Measurements from ENCODE around the gene FBXO44. TPM values are rescaled to one million over a fixed set of nuclear protein-coding genes. Genes with fewer than 3 reads are reported as not detected.

FBXO44 gene
- total RNA-seq, 1 donor from 2014 or later, result 24.8 TPM

DNA sequence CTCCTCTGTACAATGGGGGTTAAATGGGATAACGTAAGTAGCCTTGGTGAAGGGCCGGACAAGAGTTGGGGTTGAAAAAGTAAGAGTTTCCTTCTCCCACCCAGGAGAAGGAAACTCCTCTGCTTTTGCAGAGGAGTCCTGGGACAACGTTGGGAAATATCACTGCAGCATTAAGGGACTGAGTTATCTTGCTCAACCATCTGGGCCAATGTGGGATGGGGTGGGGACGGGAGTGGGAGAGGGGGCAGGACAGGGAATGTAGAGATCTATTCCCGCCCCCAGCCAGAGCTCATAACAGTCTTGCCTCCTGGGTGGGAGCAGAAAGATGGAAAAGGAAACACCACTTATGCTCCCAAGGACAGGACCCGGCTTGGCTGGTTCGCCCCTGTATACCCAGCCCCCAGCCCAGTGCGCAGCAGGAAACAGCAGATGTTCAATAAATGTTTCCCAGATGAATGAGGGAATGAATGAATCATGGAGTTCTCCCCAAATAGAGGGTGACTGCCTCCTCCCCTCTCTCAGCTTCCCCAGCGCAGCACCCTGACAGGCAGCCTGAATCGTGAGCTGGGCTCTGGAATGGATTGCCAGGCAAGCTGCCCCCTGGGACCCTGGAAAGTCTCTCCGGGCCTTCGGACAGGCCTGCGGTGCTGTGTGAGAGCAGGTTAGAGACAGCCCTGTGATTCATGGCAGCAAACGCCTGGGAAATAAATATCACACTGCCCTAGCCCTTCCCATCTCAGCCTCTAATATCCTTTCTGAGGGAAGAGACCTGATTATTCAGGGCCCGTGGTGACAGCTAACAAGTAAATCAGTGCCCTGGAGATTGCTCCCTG, 25.3 kb upstream of the FBXO44 start:
- H3K9me3 Mint-ChIP-seq, result no peaks in the 10 kb centered on the region
- H3K36me3 Mint-ChIP-seq, result no peaks in the 10 kb centered on the region
- H3K4me1 Mint-ChIP-seq (ENCODE audit: unreplicated experiment), result no peaks in the 10 kb centered on the region
- TF ChIP-seq, protein P1, sequence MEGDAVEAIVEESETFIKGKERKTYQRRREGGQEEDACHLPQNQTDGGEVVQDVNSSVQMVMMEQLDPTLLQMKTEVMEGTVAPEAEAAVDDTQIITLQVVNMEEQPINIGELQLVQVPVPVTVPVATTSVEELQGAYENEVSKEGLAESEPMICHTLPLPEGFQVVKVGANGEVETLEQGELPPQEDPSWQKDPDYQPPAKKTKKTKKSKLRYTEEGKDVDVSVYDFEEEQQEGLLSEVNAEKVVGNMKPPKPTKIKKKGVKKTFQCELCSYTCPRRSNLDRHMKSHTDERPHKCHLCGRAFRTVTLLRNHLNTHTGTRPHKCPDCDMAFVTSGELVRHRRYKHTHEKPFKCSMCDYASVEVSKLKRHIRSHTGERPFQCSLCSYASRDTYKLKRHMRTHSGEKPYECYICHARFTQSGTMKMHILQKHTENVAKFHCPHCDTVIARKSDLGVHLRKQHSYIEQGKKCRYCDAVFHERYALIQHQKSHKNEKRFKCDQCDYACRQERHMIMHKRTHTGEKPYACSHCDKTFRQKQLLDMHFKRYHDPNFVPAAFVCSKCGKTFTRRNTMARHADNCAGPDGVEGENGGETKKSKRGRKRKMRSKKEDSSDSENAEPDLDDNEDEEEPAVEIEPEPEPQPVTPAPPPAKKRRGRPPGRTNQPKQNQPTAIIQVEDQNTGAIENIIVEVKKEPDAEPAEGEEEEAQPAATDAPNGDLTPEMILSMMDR (conservative IDR thresholded peaks at IDR 0.05), result no peak
- peaks cover 26% of the 10 kb centered on the region for H3K27me3 Mint-ChIP-seq
- no peak overlapping the region for H3K4me3 Mint-ChIP-seq
- DNase-seq (ENCODE audit: extremely low spot score, unreplicated experiment), result no peak
- no peak overlapping the region for H3K27ac Mint-ChIP-seq

DNA sequence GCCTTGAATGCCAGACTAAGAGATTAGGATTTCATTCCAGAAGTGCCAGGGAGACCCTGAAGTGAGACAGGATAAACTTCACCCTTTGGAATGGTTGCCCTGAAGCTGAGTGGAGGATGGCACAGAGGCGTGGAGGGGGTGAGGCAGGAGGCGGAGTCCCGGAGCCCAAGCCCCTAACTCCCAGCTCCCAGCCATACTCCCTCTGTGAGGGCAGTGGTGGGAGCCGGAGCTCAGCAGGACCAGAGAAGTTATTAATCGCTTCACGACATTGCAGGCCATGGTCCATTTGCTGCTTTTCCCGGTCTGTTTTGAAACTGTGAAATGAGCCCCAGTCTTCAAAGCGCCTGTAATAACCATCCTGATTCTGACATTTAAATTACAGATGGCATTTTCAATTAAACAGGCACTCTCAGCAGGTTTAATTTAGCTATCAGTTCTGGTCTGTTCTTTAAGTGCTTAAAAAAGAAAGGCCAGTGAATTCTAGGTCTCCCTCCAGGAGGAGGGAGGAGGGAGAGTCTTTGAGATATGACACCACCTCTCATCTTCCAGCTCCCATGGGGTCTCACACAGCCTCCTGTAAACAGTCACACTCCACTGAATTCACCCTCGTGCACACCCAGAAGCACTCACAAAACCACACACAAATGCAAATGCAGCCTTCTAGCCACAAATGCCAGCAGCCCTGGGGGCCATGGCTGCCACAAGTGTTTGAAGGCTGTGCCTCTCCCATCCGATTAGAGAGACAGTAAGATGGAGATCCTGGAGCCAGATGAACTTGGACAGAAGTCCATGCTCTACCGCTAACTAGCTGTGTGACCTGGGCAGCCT, 20.1 kb upstream of the FBXO44 start:
- no peak for DNase-seq (ENCODE audit: extremely low spot score, unreplicated experiment)
- no peak overlapping the region for H3K27ac Mint-ChIP-seq
- H3K27me3 Mint-ChIP-seq, result peaks cover 19% of the 10 kb centered on the region
- no peaks in the 10 kb centered on the region for H3K9me3 Mint-ChIP-seq
- TF ChIP-seq, protein P1 (conservative IDR thresholded peaks at IDR 0.05), result no peak
- no peaks in the 10 kb centered on the region for H3K4me1 Mint-ChIP-seq (ENCODE audit: unreplicated experiment)
- H3K4me3 Mint-ChIP-seq, result no peak overlapping the region
- H3K36me3 Mint-ChIP-seq, result no peaks in the 10 kb centered on the region

DNA sequence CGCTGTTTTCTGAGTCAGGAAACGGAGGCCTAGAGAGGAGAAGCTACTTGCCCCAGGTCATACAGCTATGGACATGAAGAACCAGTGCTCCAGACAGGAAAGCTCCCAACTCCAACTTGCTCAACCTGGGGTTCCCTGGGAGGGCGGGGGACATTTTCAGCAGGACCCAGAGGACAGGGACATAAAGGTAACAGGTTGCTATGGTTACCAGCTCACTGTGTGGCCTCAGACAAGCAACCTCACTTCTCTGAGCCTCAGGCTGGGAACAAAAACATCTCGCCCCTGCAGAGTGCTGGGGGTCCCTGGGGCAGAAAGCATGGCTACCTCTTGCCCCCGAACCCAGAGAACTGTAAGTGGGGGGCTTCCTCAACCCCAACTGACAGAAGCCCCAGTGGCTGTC, 16.6 kb upstream of the FBXO44 start:
- Mint-ChIP-seq H3K4me3 (no peak overlapping the region), H3K27me3 (peaks cover 21% of the 10 kb centered on the region)

DNA sequence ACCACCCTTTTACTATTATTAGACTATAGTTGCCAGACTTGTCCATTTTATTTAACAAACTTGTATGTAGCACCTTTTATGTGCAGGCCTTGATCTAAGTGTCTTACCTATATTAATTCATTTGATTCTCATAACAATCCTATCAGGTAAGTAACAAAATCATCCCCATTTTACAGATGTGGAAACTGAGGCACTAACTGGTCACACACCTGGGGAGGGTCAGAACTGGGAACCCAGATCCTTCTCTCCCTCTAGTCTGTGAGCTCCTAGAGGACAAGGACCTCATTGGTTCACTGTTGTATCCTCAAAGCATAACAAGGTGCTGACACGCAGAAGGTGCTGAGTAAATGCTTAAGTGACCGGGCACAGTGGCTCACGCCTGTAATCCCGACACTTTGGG, 15.3 kb upstream of the FBXO44 start:
- H3K9me3 Mint-ChIP-seq, result no peaks in the 10 kb centered on the region
- no peak overlapping the region for H3K27ac Mint-ChIP-seq
- no peak overlapping the region for H3K4me3 Mint-ChIP-seq
- peaks cover 21% of the 10 kb centered on the region for H3K27me3 Mint-ChIP-seq
- no peaks in the 10 kb centered on the region for H3K36me3 Mint-ChIP-seq
- TF ChIP-seq, protein P1 (conservative IDR thresholded peaks at IDR 0.05), result no peak
- no peak for DNase-seq (ENCODE audit: extremely low spot score, unreplicated experiment)
- H3K4me1 Mint-ChIP-seq (ENCODE audit: unreplicated experiment), result no peaks in the 10 kb centered on the region

More for the DNA sequence above, 16.6 kb upstream of the FBXO44 start:
- TF ChIP-seq, protein P1 (conservative IDR thresholded peaks at IDR 0.05), result no peak
- H3K4me1 Mint-ChIP-seq (ENCODE audit: unreplicated experiment), result no peaks in the 10 kb centered on the region
- H3K9me3 Mint-ChIP-seq, result no peaks in the 10 kb centered on the region
- no peak overlapping the region for H3K27ac Mint-ChIP-seq
- H3K36me3 Mint-ChIP-seq, result no peaks in the 10 kb centered on the region
- DNase-seq (ENCODE audit: extremely low spot score, unreplicated experiment), result no peak

DNA sequence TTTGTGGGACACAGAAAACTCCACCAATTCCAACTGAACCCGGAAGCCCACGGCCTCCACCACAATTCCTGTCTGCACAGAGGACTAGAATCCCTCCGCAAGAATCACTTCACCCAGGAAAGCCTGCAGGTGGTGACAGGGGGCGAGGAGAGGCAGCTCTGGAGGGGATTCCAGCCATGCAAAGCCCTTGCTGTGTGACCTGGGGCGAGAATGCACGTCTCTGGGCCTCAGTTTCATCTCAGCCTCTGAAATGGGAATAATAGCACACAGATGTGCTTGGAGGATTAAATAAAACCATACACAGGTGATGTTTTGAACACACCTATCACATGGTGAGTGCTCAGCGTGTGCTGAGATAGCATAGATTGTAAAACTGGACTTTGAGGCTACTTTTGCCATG, 14.6 kb upstream of the FBXO44 start:
- Mint-ChIP-seq H3K36me3 (no peaks in the 10 kb centered on the region), H3K4me3 (no peak overlapping the region), H3K27ac (no peak overlapping the region), H3K4me1 (ENCODE audit: unreplicated experiment) (no peaks in the 10 kb centered on the region), H3K9me3 (no peaks in the 10 kb centered on the region), H3K27me3 (peaks cover 21% of the 10 kb centered on the region)
- no peak for DNase-seq (ENCODE audit: extremely low spot score, unreplicated experiment)
- TF ChIP-seq, protein P1 (conservative IDR thresholded peaks at IDR 0.05), result no peak

Measured in type B pancreatic cell (in vitro differentiated cells).